Measurements from ENCODE around the gene TMEM222. TPM values are rescaled to one million over a fixed set of nuclear protein-coding genes. Genes with fewer than 3 reads are reported as not detected.
A peak's percentile ranks its signal among the peaks of the same experiment; 100 is the strongest.

The TMEM222 gene
- total and polyA plus RNA-seq, 5 donors from 2014 or later = 26.3 to 71.2 (median 64.3) TPM

DNA sequence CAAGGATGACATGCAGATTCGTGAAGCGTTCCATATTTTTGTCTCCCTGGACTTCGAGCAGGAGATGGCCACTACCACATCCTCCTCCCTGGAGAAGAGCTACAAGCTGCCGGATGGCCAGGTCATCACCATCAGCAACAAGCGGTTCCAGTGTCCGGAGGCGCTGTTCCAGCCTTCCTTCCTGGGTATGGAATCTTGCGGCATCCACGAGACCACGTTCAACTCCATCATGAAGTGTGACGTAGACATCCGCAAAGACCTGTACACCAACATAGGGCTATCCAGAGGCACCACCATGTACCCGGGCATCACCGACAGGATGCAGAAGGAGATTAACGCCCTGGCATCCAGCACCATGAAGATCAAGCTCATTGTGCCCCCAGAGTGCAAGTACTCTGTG is 3.3 kb downstream of the TMEM222 start:
- H3K27ac ChIP-seq (ENCODE audit: insufficient read depth, low read length, poor library complexity, severe bottlenecking) = no peak overlapping the region
- H3K9me3 ChIP-seq (ENCODE audit: control insufficient read depth in 2 of 2, low read length in 2 of 2) = no peaks in the 10 kb centered on the region
- no peaks in the 10 kb centered on the region for H3K9me3 Mint-ChIP-seq
- peaks cover 35% of the 10 kb centered on the region for H3K4me1 ChIP-seq (ENCODE audit: control insufficient read depth, insufficient read depth, low read length, poor library complexity, severe bottlenecking)
- no peak for ATAC-seq (ENCODE audit: low read depth in 2 of 2)
- peaks cover 10% of the 10 kb centered on the region for H3K27me3 Mint-ChIP-seq
- peaks cover 37% of the 10 kb centered on the region for H3K36me3 ChIP-seq (ENCODE audit: control insufficient read depth, insufficient read depth, low read length)
- peak overlapping the region in 2 of 4 donors; percentile 54 to 91 for H3K4me3 Mint-ChIP-seq
- H3K4me3 ChIP-seq (ENCODE audit: low read depth, low read length) = no peak overlapping the region
- H3K4me1 Mint-ChIP-seq = peaks cover 10 to 75% (median 53%) of the 10 kb centered on the region in 4 donors
- H3K36me3 Mint-ChIP-seq = peaks cover 21% of the 10 kb centered on the region
- H3K27me3 ChIP-seq (ENCODE audit: control insufficient read depth, insufficient read depth, low read length) = no peaks in the 10 kb centered on the region
- H3K27ac Mint-ChIP-seq = peak overlapping the region in 1 of 3 donors; percentile 56
- DNase-seq = no peak

DNA sequence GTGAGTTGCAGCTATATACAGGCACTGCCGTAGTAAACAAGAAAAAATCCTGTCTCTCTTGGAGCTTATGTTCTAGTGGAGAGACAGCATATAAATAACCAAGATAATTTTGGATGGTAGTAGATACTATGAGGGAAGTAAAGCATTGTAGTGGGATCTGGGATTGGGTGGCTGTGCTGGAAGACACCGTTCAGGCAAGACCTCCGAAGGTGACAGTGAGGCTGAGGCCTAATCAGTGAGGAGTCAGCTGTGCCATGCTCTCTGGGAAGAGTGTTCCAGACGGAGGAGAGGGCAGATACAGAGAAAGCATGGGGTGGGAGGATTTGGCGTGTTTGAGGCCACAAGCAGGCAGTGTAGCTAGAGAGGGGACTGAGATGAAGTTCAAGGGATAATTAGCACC is 6.0 kb downstream of the TMEM222 start:
- Mint-ChIP-seq H3K4me1 (peaks cover 5 to 79% (median 49%) of the 10 kb centered on the region in 4 donors), H3K9me3 (no peaks in the 10 kb centered on the region), H3K36me3 (peaks cover 26% of the 10 kb centered on the region), H3K27me3 (no peaks in the 10 kb centered on the region), H3K27ac (peak overlapping the region; percentile 58 to 94 (median 65)), H3K4me3 (peak overlapping the region in 2 of 4 donors; percentile 23 to 77)
- no peaks in the 10 kb centered on the region for H3K27me3 ChIP-seq (ENCODE audit: control insufficient read depth, insufficient read depth, low read length)
- ATAC-seq (ENCODE audit: low read depth in 2 of 2) (no peak), DNase-seq (no peak)
- H3K4me1 ChIP-seq (ENCODE audit: control insufficient read depth, insufficient read depth, low read length, poor library complexity, severe bottlenecking) = peaks cover 38% of the 10 kb centered on the region
- H3K27ac ChIP-seq (ENCODE audit: insufficient read depth, low read length, poor library complexity, severe bottlenecking) = no peak overlapping the region
- H3K9me3 ChIP-seq (ENCODE audit: control insufficient read depth in 2 of 2, low read length in 2 of 2) = no peaks in the 10 kb centered on the region
- peaks cover 62% of the 10 kb centered on the region for H3K36me3 ChIP-seq (ENCODE audit: control insufficient read depth, insufficient read depth, low read length)
- H3K4me3 ChIP-seq (ENCODE audit: low read depth, low read length) = no peak overlapping the region

DNA sequence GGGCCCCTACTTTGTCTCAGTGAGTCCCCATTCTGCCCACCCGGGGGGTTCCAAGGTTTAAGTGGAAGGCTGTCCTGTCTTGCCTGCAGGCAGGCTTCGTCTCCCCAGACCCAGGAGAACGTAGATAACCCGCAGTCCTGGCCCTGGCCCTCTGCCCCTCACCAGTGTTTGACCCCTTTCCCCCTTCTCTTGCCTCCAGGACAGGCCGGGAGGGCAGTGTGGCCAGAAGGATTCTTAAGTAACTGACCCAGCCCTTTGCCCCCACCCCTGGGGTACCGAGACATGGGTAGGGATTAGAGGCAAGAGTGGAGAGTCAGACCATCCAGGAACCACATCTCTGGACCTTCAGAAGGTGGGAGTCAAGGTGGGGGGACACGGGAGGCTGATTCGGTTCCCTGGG is 8.8 kb downstream of the TMEM222 start:
- Histone ChIP-seq H3K27me3 (ENCODE audit: control insufficient read depth, insufficient read depth, low read length) (no peaks in the 10 kb centered on the region), H3K36me3 (ENCODE audit: control insufficient read depth, insufficient read depth, low read length) (peaks cover 66% of the 10 kb centered on the region), H3K4me3 (ENCODE audit: low read depth, low read length) (no peak overlapping the region), H3K4me1 (ENCODE audit: control insufficient read depth, insufficient read depth, low read length, poor library complexity, severe bottlenecking) (peaks cover 14% of the 10 kb centered on the region), H3K9me3 (ENCODE audit: control insufficient read depth in 2 of 2, low read length in 2 of 2) (no peaks in the 10 kb centered on the region), H3K27ac (ENCODE audit: insufficient read depth, low read length, poor library complexity, severe bottlenecking) (no peak overlapping the region)
- Mint-ChIP-seq H3K27ac (peak overlapping the region in 1 of 3 donors; percentile 17), H3K9me3 (no peaks in the 10 kb centered on the region), H3K4me1 (peaks cover 5 to 59% (median 35%) of the 10 kb centered on the region in 4 donors), H3K36me3 (peaks cover 16% of the 10 kb centered on the region), H3K27me3 (no peaks in the 10 kb centered on the region), H3K4me3 (no peak overlapping the region)
- DNase-seq = no peak
- ATAC-seq (ENCODE audit: low read depth in 2 of 2) = no peak

DNA sequence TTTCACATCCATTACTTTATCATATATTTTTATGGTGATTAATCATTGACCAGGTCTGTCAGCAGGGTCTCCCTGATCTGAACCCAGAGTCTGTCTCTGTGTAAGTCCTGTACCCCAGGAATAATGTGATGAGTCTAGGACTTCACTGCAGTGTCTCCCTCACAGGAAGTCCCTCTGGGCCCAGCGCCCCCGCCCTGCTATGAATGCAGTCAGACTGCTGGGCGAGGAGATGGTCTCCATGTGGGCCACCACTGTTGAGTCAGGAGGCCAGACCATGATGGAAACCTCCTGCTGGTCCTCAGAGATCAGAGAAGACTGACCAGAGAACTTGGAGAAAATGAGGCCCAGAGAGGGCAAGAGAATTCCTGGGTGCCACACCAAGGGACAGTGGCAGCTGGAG is 9.5 kb downstream of the TMEM222 start:
- Histone ChIP-seq H3K36me3 (ENCODE audit: control insufficient read depth, insufficient read depth, low read length) (peaks cover 61% of the 10 kb centered on the region), H3K27ac (ENCODE audit: insufficient read depth, low read length, poor library complexity, severe bottlenecking) (no peak overlapping the region), H3K4me1 (ENCODE audit: control insufficient read depth, insufficient read depth, low read length, poor library complexity, severe bottlenecking) (peaks cover 14% of the 10 kb centered on the region), H3K27me3 (ENCODE audit: control insufficient read depth, insufficient read depth, low read length) (no peaks in the 10 kb centered on the region), H3K4me3 (ENCODE audit: low read depth, low read length) (no peak overlapping the region), H3K9me3 (ENCODE audit: control insufficient read depth in 2 of 2, low read length in 2 of 2) (no peaks in the 10 kb centered on the region)
- peaks cover 17% of the 10 kb centered on the region for H3K36me3 Mint-ChIP-seq
- H3K27ac Mint-ChIP-seq = no peak overlapping the region
- no peaks in the 10 kb centered on the region for H3K27me3 Mint-ChIP-seq
- ATAC-seq (ENCODE audit: low read depth in 2 of 2) (no peak), DNase-seq (no peak)
- H3K9me3 Mint-ChIP-seq = no peaks in the 10 kb centered on the region
- H3K4me3 Mint-ChIP-seq = no peak overlapping the region
- peaks cover 5 to 52% (median 31%) of the 10 kb centered on the region in 4 donors for H3K4me1 Mint-ChIP-seq

DNA sequence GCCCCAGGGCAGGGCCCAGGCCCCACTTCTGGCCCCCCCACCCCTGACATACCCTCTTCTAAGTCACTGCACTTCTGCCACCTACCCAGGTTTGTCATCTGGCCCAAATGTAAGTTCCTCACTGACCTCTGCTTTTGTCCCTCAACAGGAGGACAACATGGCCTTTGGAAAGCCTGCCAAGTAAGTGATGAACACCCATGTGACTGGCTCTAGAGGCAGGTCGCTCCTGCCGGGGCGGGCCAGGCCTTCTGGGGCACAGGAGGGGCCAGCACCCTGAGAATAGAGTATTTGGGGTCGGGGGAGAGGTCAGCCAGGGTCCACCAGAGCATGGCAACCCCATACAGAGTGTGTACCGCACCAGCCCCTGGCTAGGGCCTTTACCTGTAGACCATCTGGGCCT is 10.0 kb downstream of the TMEM222 start:
- no peaks in the 10 kb centered on the region for H3K27me3 Mint-ChIP-seq
- DNase-seq (no peak), ATAC-seq (ENCODE audit: low read depth in 2 of 2) (no peak)
- peaks cover 2 to 47% (median 26%) of the 10 kb centered on the region in 4 donors for H3K4me1 Mint-ChIP-seq
- Histone ChIP-seq H3K27ac (ENCODE audit: insufficient read depth, low read length, poor library complexity, severe bottlenecking) (no peak overlapping the region), H3K9me3 (ENCODE audit: control insufficient read depth in 2 of 2, low read length in 2 of 2) (no peaks in the 10 kb centered on the region), H3K4me3 (ENCODE audit: low read depth, low read length) (no peak overlapping the region), H3K27me3 (ENCODE audit: control insufficient read depth, insufficient read depth, low read length) (no peaks in the 10 kb centered on the region), H3K36me3 (ENCODE audit: control insufficient read depth, insufficient read depth, low read length) (peaks cover 62% of the 10 kb centered on the region), H3K4me1 (ENCODE audit: control insufficient read depth, insufficient read depth, low read length, poor library complexity, severe bottlenecking) (peaks cover 14% of the 10 kb centered on the region)
- no peak overlapping the region for H3K4me3 Mint-ChIP-seq
- H3K27ac Mint-ChIP-seq = no peak overlapping the region
- peaks cover 22% of the 10 kb centered on the region for H3K36me3 Mint-ChIP-seq
- no peaks in the 10 kb centered on the region for H3K9me3 Mint-ChIP-seq

DNA sequence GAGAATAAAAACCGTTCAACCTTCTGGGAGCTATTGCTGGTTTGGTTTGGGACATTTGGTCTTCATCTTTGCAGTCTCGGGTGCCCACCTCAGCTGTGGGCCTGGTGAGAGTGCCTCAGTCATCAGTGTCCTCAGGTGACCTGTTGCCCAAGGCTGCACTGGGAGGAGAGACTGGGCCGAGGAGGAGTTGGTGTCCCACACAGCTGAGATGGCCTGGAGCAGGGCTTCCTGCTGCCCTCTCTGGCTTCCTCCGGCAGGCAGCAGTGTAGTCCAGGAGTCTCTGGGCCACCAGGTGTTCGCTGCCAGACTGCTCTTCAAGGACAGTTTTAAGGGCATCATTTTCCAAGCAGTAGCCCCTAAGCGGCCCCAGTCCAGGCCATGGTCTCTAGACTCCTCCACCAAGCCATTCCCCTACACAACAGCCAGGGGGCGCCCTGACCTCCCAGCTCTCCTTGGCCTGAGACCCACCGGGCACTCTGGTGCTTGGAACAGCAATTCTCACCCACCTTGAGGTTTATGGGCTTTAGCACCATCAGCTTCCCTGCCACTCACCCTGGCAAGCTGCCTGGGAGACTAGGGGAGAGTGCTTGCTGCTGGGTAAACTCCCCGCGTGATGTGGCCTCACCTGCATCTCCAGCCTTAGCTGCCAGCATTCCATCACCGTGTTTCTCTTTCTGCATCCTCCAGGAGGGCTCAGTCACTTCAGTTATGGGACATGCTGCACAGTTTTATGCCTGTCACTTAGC is 10.7 kb downstream of the TMEM222 start:
- H3K27ac ChIP-seq (ENCODE audit: insufficient read depth, low read length, poor library complexity, severe bottlenecking) = no peak overlapping the region
- H3K4me1 Mint-ChIP-seq = peaks cover 0 to 42% (median 22%) of the 10 kb centered on the region in 4 donors
- peak overlapping the region in 1 of 4 donors; percentile 32 for H3K4me3 Mint-ChIP-seq
- no peaks in the 10 kb centered on the region for H3K27me3 Mint-ChIP-seq
- no peaks in the 10 kb centered on the region for H3K9me3 ChIP-seq (ENCODE audit: control insufficient read depth in 2 of 2, low read length in 2 of 2)
- H3K4me3 ChIP-seq (ENCODE audit: low read depth, low read length) = no peak overlapping the region
- peaks cover 59% of the 10 kb centered on the region for H3K36me3 ChIP-seq (ENCODE audit: control insufficient read depth, insufficient read depth, low read length)
- peak overlapping the region in 2 of 3 donors; percentile 35 to 78 for H3K27ac Mint-ChIP-seq
- H3K4me1 ChIP-seq (ENCODE audit: control insufficient read depth, insufficient read depth, low read length, poor library complexity, severe bottlenecking) = peaks cover 14% of the 10 kb centered on the region
- peaks cover 23% of the 10 kb centered on the region for H3K36me3 Mint-ChIP-seq
- DNase-seq = peak; percentile 40 to 59 (median 57)
- no peaks in the 10 kb centered on the region for H3K9me3 Mint-ChIP-seq
- no peaks in the 10 kb centered on the region for H3K27me3 ChIP-seq (ENCODE audit: control insufficient read depth, insufficient read depth, low read length)
- ATAC-seq (ENCODE audit: low read depth in 2 of 2) = peak; percentile 76

DNA sequence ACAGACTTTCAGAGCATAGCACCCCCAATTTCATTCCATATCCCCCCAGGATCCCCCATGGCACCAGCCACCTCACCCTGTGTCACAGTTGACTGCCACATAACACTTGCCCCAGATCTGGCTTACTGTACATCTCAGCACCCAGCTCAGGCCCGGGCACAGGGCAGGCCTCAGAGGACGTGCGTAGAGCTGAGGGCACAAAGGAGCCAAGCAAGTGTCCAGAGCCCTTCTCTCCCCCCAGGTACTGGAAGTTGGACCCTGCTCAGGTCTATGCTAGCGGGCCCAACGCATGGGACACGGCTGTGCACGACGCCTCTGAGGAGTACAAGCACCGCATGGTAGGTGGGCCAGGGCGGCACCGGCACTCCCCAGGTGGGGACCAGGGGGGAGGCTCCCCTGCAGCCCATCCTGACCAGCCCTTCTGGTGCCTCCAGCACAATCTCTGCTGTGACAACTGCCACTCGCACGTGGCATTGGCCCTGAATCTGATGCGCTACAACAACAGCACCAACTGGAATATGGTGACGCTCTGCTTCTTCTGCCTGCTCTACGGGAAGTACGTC is 11.8 kb downstream of the TMEM222 start:
- H3K36me3 ChIP-seq (ENCODE audit: control insufficient read depth, insufficient read depth, low read length) = peaks cover 50% of the 10 kb centered on the region
- Mint-ChIP-seq H3K36me3 (peaks cover 19% of the 10 kb centered on the region), H3K27ac (peak overlapping the region in 1 of 3 donors; percentile 59)

More for the DNA sequence above, 11.8 kb downstream of the TMEM222 start:
- H3K27me3 ChIP-seq (ENCODE audit: control insufficient read depth, insufficient read depth, low read length) = no peaks in the 10 kb centered on the region
- DNase-seq (no peak), ATAC-seq (ENCODE audit: low read depth in 2 of 2) (no peak)
- H3K9me3 ChIP-seq (ENCODE audit: control insufficient read depth in 2 of 2, low read length in 2 of 2) = no peaks in the 10 kb centered on the region
- H3K4me1 ChIP-seq (ENCODE audit: control insufficient read depth, insufficient read depth, low read length, poor library complexity, severe bottlenecking) = peaks cover 13% of the 10 kb centered on the region
- H3K27me3 Mint-ChIP-seq = no peaks in the 10 kb centered on the region
- H3K4me1 Mint-ChIP-seq = peaks cover 0 to 32% (median 15%) of the 10 kb centered on the region in 4 donors
- no peak overlapping the region for H3K27ac ChIP-seq (ENCODE audit: insufficient read depth, low read length, poor library complexity, severe bottlenecking)
- H3K4me3 Mint-ChIP-seq = no peak overlapping the region
- no peak overlapping the region for H3K4me3 ChIP-seq (ENCODE audit: low read depth, low read length)
- no peaks in the 10 kb centered on the region for H3K9me3 Mint-ChIP-seq
